Activated gamma-delta T cell treated with anti-CD3 and anti-CD28 coated beads, Interleukin-2, amount 50 U/mL, for 16 hours (primary cell): Measurements from ENCODE around the gene LSM7.

Source experiments
- DNase-seq: peaks from one replicate; pipeline ENCODE4 v3.0.0-alpha.2; 2020; ENCODE audit warnings: low read depth

LSM7 gene

DNA sequence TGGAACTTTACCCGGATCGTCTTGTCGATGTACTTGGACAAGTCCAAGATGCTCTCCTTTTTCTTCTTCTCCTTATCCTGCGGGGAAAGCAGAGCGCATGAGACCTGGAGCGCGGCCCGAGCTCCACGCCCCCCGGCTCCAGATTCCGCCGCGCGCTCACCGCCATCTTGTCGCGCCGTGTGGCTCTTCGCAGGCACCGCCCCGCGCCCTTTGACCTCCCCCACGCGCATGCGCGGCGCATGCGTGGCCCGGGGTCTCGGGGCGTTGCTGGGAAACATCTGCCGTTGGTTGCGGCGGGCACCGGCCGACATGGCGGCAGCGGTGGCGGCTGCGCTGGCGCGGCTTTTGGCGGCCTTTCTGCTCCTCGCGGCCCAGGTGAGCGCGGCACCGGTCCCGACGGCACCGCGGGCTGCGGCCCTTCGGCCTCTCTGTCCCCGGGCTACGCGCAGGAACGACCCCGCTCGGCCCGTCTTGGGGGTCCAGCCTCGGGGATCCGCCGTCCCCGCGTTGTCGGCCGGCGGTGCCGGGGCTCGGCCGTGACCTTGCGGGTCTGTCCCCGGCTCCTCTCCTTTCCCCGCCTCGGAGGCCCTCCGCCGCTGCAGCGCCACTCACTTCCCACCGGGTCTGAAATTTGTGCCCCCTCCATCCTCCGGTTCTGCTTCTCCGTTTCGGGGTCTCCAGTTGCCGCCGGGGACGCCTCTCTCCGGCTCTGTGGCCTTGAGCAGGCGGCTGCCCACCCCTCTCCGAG is at the start of gene LSM7, which contains the start of gene SPPL2B:
Gene LSM7, minus strand, starts transcription at position 186 of the 748 bp plus-strand sequence. Its CDS starts 20 bp downstream, at position 166.
Gene SPPL2B, plus strand, starts transcription at position 284 of the 748 bp plus-strand sequence. Its CDS starts 26 bp downstream, at position 310.
- peak; percentile 88 for DNase-seq

GRCh38 chr19:2376784-2377519 is 48.6 kb upstream of the LSM7 start:
- DNase-seq, result no peak

GRCh38 chr19:2375353-2376121 is 47.2 kb upstream of the LSM7 start:
- DNase-seq, result no peak

DNA sequence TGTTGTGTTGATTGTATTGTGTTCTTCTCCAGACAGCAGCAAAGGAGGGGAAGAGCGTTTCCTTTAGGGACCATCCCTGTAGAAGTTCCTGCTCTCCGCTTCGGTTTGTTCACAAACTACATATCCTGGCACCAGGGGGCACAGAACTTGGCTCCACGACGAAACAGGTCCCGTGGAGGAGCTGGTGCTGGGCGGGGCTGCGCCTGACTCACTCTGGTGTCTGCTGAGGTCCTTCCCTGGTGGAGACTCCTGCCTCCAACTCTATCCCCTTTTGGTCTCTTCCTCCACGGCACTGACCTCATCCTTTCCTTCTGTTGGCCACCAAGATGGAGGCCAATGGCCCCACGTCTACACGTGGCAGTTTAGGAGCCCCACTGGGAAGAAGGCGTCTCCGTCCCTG is 46.4 kb upstream of the LSM7 start:
- DNase-seq, result no peak

DNA sequence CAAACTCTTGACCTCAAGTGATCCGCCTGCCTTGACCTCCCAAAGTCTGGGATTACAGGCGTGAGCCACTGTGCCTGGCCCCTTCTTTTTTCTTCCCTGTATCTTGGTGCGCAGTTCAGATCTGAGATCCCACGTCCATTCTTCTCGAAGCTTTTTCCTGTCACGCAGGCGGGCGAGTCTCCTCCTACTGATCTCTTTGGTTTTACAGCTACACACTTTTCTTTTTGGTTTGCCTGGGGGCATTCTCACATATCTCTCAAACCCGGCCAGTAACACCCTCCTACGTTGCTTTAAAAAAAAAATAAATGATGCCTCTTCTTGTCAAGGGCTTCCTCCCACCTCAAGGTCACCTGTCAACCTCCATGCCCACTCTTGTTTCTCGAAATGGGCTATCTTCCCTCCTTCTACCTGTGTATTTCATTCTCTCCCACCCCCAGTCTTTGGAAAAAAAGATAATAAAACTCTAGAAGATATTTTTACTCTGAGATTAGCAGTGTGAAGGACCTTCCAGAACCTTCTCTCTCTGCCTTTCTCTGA is 43.8 kb upstream of the LSM7 start:
- no peak for DNase-seq

DNA sequence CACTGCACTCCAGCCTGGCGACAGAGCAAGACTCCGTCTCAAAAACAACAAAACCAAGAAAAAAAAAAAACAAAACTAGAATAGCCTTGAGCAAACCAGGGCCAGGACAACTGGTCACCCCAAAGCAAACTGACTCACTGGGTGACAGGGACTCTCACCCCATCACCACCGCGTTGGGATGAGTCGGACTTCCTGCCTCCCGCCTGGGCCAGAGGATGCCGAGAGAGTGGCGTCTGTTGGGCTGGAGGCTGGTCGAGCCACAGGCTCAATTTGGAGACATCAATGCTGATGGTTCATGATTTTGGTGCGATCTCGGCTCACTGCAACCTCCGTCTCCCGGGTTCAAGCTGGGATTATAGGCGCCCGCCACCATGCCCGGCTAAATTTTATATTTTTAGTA is 43.3 kb upstream of the LSM7 start:
- DNase-seq, result no peak

DNA sequence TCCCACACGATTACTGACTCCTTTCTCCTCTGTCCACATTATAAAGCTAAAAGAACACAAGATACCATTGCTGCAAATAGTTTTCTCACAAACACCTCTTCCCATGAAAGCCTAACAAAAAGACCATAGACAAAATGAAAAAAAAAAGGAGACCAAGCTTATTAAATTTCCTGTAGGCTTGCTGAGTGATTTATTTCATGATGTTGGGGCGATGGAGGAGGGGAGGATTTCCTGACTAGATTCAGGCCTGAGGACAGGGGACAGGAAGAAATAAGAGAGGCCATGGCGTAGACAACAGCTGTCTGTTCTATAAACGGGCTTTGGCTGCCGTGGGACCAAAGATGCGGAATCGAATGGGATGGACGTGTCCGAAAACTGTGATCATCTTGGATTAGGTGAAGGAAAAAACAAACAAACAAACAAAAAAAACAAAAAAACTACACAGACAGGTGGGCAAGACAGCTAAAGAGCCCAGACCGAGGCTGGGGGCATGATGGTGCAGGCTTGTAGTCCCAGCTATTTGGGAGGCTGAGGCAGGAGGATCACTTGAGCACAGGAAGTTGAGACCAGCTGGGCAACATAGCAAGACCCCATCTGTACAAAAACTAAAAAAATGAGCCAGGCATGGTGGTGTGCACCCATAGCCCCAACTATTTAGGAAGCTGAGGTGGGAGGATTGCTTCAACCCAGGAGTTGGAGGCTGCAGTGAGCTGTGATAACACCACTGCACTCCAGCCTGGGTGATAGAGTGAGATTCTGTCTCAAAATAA is 37.0 kb upstream of the LSM7 start:
- no peak for DNase-seq

GRCh38 chr19:2363419-2363818 is 35.0 kb upstream of the LSM7 start:
- no peak for DNase-seq

GRCh38 chr19:2362970-2363300 is 34.5 kb upstream of the LSM7 start:
- no peak for DNase-seq

DNA sequence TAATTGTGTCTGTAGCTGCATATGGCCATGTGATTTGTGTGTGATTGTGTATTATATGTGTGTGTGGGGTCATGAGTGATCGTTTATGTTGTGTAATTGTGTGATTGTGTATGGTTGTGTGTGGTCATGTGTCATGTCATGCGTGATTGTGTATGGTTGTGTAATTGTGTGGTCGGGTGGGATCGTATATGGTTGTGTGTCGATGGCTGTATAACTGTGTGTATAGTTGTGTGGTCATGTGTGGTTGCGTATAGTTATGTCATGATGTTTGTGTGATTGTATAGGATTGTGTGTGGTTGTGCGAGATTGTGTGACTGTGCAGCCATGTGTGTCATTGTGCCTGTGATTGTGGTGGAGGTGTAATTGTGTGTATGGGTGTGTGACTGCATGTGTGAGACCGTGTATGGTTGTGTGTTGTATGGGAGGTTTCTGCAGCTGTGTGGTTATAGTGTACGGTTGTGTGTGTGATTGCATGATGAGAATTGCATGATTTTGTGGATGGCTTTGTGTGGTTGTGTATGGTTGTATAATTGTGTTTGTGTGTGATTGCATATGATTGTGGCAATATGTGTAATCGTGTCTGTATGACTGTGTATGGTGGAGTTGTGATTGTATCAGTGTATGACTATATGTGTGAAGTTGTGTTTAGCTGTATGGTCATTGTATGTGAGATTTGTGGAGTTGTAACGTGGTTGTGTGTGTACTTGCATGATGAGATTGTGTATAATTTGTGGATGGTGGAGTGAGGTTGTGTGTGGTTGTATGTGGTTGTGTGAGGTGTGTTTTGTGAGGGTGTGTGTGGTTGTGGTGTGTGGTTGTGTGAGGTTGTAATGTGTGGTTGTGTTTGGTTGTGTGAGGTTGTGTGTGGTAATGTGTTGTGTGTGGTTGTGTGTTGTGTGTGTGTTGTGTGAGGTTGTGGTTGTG is 33.9 kb upstream of the LSM7 start:
- no peak for DNase-seq

DNA sequence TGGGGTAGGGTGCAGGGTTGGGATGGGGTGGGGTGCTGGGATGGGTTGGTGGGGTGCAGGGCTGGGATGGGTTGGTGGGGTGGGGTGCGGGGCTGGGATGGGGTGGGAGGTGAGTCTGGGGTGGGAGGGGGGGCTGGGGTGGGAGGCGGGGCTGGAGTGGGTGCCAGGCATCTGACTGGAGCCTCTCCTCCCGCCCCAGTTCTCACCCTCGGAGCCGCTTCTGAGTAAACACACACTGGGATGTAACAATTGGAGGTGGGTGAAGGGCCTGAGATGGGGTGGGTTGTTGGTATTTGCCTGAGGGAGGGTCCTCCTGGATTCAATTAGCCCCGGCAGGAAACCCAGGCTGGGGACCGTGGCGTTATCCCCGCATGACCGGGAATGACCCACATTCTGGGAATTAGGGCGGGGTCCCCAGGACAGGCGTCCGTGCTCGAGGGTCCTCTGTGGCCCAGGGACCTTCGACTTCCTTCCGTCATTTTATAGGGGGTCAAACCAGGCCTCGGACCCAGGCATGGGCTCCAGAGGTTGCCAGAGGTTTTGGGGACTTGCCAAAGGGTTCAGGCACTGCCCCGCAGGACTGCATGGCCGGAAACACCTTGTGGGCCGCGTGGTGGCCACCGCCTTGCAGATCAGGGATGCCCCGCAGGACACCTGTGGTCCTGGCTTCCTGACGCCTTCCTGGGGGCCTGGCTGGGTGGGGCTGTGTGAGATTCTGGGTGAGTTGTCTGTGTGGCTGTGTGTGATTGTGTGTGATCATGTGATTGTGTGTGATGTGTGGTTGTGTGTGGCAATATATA is 33.1 kb upstream of the LSM7 start:
- no peak for DNase-seq

DNA sequence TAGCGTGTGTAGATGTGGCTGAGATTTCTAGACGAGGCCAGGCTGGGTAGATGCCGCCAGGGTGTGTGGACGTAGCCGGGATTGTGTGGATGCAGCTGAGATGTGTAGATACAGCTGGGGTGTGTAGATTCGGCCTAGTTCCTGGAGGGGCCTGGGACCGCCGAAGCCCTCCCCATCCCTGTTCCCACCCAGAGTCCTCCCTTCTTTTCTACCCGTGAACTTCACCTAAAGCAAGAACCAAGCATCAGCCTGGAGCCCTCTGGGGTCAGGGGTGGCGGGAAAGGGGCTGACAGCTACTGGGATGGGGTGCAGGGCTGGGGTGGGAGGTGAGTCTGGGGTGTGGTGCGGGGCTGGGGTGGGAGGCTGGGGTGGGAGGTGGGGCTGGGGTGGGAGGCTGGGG is 32.4 kb upstream of the LSM7 start:
- DNase-seq, result no peak

DNA sequence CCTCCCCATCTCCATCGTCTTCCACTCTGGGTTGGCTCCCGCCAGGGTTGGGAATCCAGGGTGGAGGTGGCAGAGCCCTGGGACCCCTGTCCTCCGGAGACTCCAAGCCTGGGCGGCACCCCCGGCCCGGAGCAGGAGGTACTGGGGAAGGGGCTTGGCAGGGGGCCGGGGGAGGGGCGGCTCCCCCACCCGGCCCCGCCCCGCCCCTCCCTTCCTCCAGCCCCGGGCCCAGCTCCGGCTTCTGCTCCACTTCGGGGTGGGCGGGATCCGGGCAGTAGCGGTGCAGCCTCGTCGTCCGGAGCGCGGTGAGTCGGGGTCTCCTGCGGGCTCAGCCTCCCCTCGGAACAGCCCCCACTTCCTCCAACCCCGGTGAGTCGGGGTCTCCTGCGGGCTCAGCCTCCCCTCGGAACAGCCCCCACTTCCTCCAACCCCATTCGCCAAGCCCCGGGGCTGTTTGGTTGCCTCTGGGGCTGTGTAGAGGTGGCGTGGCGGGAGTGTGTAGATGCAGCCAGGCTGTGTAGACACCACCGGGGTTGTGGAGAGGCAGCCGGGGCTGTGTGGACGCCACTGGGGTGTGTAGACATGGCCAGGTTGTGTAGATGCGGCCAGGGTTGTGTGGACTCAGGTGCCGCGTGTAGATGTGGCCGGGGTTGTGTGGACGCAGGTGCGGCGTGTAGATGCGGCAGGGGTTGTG is 31.8 kb upstream of the LSM7 start, which contains the start of gene TMPRSS9:
Gene TMPRSS9, plus strand, starts transcription at position 274 of the 694 bp plus-strand sequence. CDS start 29,521 bp downstream, outside the sequence.
- no peak for DNase-seq

GRCh38 chr19:2358548-2359173 is 30.3 kb upstream of the LSM7 start:
- DNase-seq, result no peak

DNA sequence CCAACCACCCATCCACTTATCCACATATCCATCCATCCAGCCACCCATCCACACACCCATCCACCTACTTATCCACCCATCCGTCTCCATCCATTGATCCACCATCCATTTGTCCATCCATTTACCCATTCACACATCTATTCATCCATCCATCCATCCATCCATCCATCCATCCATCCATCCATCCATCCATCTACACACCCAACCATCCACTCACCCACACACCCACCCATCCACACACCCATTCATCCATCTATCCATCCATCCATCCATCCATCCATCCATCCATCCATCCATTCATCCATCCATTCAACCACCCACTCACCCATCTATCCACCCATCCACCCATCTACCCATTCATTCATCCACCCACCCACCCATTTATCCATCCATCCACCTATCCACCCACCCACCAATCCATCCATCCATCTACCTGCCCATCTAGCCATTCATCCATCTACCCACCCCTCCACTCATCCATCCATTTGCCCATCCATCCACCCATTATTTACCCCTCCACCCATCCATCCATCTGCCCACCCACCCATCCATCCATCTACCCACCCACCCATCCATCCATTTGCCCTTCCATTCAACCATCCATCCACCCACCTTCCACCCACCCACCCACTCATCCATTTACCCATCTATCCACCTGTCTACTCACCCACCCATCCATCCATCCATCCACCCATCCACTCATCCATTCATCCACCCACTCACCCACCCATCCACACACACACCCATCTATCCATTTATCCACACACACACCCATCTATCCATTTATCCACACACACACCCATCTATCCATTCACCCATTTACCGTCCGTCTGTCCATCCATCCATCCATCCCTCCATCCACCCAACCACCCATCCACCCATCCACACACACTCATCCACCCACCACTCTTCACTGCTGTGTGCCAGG is 29.2 kb upstream of the LSM7 start:
- DNase-seq, result no peak

DNA sequence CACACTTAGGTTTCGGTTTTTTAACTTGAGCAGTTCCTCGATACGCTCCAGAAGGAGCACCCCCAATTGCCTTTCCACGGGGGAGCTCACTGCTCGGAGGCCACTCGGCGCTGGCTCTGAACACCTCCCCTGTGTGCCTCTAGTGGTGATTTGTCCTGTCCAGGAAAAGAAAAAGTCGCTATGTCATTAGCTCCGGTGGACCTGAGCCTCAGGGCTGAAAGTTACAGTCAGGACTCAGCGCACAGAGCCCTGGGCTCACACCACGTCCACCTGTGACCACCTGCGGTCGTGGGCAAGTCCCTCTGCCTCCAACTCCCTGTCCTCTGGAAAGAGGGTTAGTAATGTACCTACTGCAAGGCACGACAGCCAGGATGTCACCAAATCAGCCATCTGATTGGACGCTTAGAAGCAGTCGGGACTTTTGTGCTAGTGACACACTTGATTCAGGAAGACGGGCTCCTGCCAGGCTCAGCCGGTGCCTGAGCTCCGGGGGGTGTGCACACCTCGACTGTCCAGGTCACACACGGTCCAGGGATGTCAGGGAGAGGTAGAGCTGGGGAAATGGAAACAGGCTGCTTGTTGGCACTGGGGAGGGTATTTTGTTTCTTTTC is 27.8 kb upstream of the LSM7 start:
- DNase-seq, result no peak
